Raji (cell line): ENCODE results near the gene MED16.

Experiments used
- POLR2A ChIP-seq: IDR thresholded peaks from 2 replicates; pipeline ENCODE4 v1.6.1; 2011; ENCODE audit warnings: low read depth, low read length, control low read depth; ENCODE audit not compliant: insufficient read depth

Gene MED16

DNA sequence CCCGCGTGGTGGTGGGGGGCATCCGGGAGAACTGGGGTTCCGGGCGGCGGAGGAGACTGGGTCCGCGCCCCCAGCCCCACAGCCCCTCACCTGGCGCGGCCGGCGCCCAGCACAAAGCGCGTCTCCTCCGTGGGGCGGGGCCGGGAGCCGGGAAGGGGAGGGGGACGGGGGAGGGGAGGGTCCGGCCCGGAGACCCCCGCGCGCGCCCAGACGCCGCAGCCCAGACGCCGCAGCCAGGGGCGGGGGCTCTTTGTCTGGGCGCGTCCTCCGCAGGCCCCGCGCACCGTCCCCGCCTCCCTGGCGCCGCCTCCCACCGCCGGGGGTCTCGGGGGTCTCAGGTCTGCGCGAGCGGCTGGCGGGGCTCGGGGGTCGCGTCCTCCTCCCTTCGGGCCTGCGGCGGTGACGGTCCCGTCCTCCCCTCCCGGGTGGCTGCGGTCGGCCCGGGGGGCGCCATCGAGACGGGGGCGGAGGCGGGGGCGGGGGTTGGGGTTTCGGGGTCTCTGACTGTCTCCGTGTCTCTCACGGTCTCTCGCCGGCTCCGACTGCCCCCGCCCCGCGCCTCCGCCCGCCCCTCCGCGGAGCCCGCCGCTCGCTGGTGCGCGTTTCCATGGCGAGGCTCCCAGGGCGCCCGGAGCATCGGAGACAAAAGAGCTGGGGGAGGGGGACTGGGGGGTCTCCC is 71.0 kb downstream of the MED16 start, which contains the start of gene PLPPR3:
Gene PLPPR3, minus strand, starts transcription at position 131 of the 679 bp plus-strand sequence. CDS start 396 bp downstream, outside the sequence.
- TF ChIP-seq POLR2A: no peak

DNA sequence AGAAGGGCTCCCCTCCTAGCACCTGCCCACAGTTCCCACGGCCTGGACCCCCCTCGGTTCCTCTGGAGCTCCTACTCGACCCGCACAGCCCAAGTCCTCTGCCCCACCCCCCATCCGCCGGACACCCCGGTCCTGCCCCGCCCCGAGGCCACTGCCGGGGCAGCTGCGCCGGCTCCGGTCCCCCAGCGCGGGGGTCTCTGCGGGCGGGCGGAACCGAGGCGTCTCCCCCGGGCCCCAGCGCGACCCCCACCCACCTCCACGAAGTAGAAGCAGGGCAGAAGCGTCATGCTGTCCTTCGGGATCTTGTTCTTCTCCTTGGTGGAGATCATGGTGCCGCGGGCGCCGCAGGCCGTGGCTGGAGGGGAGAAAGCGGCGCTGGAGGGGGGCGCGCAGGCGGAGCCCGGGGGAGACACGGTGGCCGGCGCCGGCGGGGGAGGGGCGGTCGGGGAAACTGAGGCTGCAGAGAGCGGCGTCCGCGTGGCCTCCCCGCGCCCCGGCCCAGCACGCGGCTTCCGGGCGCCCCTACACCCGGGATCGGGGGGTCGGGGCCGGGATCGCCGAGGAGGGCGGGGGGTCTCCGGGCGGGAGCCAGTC is 71.7 kb downstream of the MED16 start:
- no peak for TF ChIP-seq POLR2A
